DOHH2 (cell line): ENCODE measurements around the gene CREB5.

Source experiments
- EZH2phosphoT487 ChIP-seq: fragments of 200-600 bp; sonication (generic); IDR thresholded peaks from 2 replicates; pipeline ENCODE4 v1.6.1; 2017; ENCODE audit warnings: borderline replicate concordance, mild to moderate bottlenecking, antibody characterized with exemption, low read length, moderate library complexity, mixed read lengths
- TF ChIP-seq, protein P1 (sequence below): fragments of 200-600 bp; sonication (generic); IDR thresholded peaks from one replicate; pipeline ENCODE4 v1.5.1; 2014; ENCODE audit warnings: antibody characterized with exemption, mild to moderate bottlenecking, low read depth, low read length; ENCODE audit not compliant: poor library complexity, severe bottlenecking

DNA sequence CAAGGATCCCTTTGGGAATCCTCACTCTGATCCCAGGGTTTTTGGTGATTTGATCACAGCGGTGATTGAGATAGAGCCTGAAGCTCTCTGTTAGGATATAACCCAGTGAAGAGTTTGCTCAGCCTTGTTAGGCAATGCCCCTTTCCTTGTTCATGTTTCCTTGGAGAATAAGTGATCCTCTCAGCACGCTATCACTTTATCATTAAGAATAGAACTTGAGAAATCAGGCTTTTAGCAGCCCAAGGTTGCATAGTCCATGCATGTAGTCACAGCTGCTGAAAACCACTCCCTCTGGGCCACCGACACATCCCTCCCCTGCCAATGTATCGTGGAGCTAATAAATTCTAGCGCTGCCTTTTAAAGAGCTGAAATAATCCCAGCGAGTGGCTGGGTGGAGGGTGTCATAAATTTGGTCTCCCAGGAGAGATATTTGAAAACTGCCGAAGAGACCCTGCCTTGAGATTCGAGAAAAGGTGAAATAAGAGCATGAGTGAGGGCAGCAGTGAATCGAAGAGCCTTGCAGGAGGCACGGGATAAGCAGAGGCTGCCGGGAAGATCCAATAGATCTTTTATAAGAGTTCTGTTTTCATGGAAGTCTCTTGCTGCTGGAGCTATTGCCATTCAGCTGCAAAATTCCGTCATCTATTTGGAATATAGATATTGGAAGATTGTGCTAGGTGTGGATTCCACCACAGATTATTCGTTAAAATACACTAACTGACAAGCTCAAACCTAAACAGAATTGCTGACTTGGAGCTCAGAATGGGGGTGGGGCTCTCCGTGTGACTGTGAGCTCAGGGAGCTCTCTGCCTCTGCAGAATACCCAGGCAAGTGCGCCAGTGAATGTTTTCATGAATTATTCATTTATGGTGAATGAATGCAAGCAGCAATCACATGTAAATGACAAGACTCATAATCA lies 296.0 kb downstream of the CREB5 start:
- TF ChIP-seq, protein P1, sequence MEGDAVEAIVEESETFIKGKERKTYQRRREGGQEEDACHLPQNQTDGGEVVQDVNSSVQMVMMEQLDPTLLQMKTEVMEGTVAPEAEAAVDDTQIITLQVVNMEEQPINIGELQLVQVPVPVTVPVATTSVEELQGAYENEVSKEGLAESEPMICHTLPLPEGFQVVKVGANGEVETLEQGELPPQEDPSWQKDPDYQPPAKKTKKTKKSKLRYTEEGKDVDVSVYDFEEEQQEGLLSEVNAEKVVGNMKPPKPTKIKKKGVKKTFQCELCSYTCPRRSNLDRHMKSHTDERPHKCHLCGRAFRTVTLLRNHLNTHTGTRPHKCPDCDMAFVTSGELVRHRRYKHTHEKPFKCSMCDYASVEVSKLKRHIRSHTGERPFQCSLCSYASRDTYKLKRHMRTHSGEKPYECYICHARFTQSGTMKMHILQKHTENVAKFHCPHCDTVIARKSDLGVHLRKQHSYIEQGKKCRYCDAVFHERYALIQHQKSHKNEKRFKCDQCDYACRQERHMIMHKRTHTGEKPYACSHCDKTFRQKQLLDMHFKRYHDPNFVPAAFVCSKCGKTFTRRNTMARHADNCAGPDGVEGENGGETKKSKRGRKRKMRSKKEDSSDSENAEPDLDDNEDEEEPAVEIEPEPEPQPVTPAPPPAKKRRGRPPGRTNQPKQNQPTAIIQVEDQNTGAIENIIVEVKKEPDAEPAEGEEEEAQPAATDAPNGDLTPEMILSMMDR: no peak
- TF ChIP-seq EZH2phosphoT487: no peak
